COLO829 (cell line): ENCODE data around the gene NUDC.
"Not testable (repeated sequence)": the region's sequence is repeated elsewhere in the genome, so short reads cannot be mapped to it uniquely, and the experiment has no call there.

Experiments
- DNase-seq: peaks from one replicate; pipeline ENCODE4 v3.0.0; 2012; ENCODE audit warnings: low spot score

NUDC gene

GRCh38 chr1:26911399-26912146, 10.0 kb upstream of the NUDC start:
- DNase-seq: no peak

GRCh38 chr1:26912147-26912490, 9.4 kb upstream of the NUDC start:
- DNase-seq: no peak

- no peak for DNase-seq
Observed at GRCh38 chr1:26913389-26913753, 8.2 kb upstream of the NUDC start.

- no peak for DNase-seq
Observed at GRCh38 chr1:26913754-26914619, 7.6 kb upstream of the NUDC start, which contains the start of gene NR0B2. NR0B2 (minus strand) TSS chr1:26913975; CDS start chr1:26913940, 35 bp downstream.

- no peak for DNase-seq
Observed at GRCh38 chr1:26915204-26915842, 6.2 kb upstream of the NUDC start.

- DNase-seq: no peak
Observed at GRCh38 chr1:26921126-26921539, 410 bp upstream of the NUDC start.

GRCh38 chr1:26922431-26922729, 837 bp downstream of the NUDC start:
- no peak for DNase-seq

- DNase-seq: no peak
Observed at GRCh38 chr1:26922901-26923300, 1.4 kb downstream of the NUDC start.

- no peak for DNase-seq
Observed at GRCh38 chr1:26923711-26924110, 2.2 kb downstream of the NUDC start.

GRCh38 chr1:26932531-26932930, 11.0 kb downstream of the NUDC start:
- no peak for DNase-seq

GRCh38 chr1:26936823-26937222, 15.3 kb downstream of the NUDC start:
- no peak for DNase-seq

- no peak for DNase-seq
Observed at GRCh38 chr1:26938004-26938658, 16.6 kb downstream of the NUDC start.

- no peak for DNase-seq
Observed at GRCh38 chr1:26938659-26939025, 17.1 kb downstream of the NUDC start.

GRCh38 chr1:26941311-26941710, 19.8 kb downstream of the NUDC start:
- DNase-seq: no peak

GRCh38 chr1:26942656-26943055, 21.1 kb downstream of the NUDC start:
- DNase-seq: no peak

- DNase-seq: no peak
Observed at GRCh38 chr1:26945138-26945537, 23.6 kb downstream of the NUDC start.

GRCh38 chr1:26945728-26946127, 24.2 kb downstream of the NUDC start:
- DNase-seq: no peak

GRCh38 chr1:26946270-26946669, 24.7 kb downstream of the NUDC start:
- DNase-seq: no peak

GRCh38 chr1:26948725-26949057, 27.1 kb downstream of the NUDC start:
- not testable (repeated sequence) for DNase-seq

- DNase-seq: no peak
Observed at GRCh38 chr1:26949266-26949925, 27.9 kb downstream of the NUDC start.

- DNase-seq: no peak
Observed at GRCh38 chr1:26949926-26950319, 28.4 kb downstream of the NUDC start.

GRCh38 chr1:26950602-26951001, 29.1 kb downstream of the NUDC start:
- DNase-seq: no peak
